GM21529 (cell line): ENCODE results near the gene FAM53B.

ENCODE experiments used
- ATAC-seq: cut with Tn5 transposase; IDR thresholded peaks from one replicate; pipeline ENCODE4 v1.9.1; 2021; ENCODE audit not compliant: unreplicated experiment

Gene FAM53B

GRCh38 chr10:124602646-124603365, 141.4 kb downstream of the FAM53B start:
- no peak for ATAC-seq

- no peak for ATAC-seq
These were observed 142.0 kb downstream of the FAM53B start for GRCh38 chr10:124602121-124602561.

- ATAC-seq: peak; percentile 51
These were observed 142.6 kb downstream of the FAM53B start for GRCh38 chr10:124601431-124602120.

GRCh38 chr10:124601016-124601415, 143.2 kb downstream of the FAM53B start:
- no peak for ATAC-seq

GRCh38 chr10:124600051-124600880, 143.9 kb downstream of the FAM53B start:
- no peak for ATAC-seq

GRCh38 chr10:124599588-124600050, 144.6 kb downstream of the FAM53B start:
- ATAC-seq: no peak

- no peak for ATAC-seq
These were observed 145.2 kb downstream of the FAM53B start for GRCh38 chr10:124598773-124599587.

GRCh38 chr10:124598196-124598595, 146.0 kb downstream of the FAM53B start:
- ATAC-seq: no peak

GRCh38 chr10:124597846-124598165, 146.4 kb downstream of the FAM53B start:
- ATAC-seq: no peak

GRCh38 chr10:124596962-124597845, 147.0 kb downstream of the FAM53B start:
- ATAC-seq: no peak

- no peak for ATAC-seq
These were observed 147.9 kb downstream of the FAM53B start for GRCh38 chr10:124596116-124596785.

- ATAC-seq: no peak
These were observed 148.9 kb downstream of the FAM53B start for GRCh38 chr10:124595143-124595883.

GRCh38 chr10:124594240-124594639, 149.9 kb downstream of the FAM53B start:
- ATAC-seq: no peak

- ATAC-seq: no peak
These were observed 150.7 kb downstream of the FAM53B start for GRCh38 chr10:124593431-124593985.

GRCh38 chr10:124592736-124593430, 151.3 kb downstream of the FAM53B start:
- ATAC-seq: no peak

- ATAC-seq: no peak
These were observed 152.1 kb downstream of the FAM53B start for GRCh38 chr10:124592101-124592500.

GRCh38 chr10:124591123-124591495, 153.1 kb downstream of the FAM53B start:
- ATAC-seq: no peak
